Midbrain (tissue), 1 donor: Measurements from ENCODE around the gene NPAS3.

Experiments used
- DNase-seq: peaks from one replicate; lab custom pipeline; 2025; lab: John Stamatoyannopoulos, UW

The NPAS3 gene

DNA sequence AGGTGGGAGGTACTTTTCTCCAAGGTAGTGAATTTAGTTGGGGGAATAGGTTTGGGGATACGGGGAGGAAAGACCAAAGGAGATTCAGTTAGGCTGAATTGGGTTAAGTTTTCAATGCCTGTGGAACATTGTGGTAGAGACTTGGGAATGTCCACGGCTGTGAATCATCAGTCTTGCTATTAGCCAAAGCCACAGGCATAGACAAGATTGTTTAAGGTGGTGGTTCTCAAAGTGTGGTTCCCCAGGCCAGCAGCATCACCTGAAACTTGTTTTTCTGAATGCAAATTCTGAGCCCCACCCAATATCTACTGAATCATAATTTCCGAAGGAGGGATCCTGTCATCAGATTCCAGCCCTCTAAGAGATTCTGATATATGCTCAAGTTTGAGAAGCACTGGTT lies 696.0 kb downstream of the NPAS3 start:
- DNase-seq, result no peak

GRCh38 chr14:33636716-33637115 lies 698.0 kb downstream of the NPAS3 start:
- no peak for DNase-seq

DNA sequence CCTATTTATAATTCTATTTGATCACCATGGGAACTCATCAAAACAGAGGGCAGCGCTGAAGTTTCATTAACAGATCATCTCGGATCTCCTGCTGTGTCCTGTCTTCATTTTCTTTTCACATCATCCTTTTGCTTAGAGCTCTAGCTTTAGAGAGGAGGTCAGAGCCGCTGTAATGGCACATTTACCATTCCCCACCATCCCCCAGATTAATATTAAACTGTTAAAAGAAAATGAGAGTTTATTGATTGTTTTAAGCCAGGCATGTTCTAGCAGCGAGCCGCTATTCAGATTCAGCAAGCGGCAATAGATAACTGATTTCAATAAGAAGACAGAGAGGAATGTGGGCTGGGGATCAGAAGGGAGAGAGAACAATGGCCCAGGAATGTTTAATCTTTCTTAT lies 703.4 kb downstream of the NPAS3 start:
- DNase-seq, result no peak

- no peak for DNase-seq
Measured at GRCh38 chr14:33642691-33643244, 704.1 kb downstream of the NPAS3 start.

DNA sequence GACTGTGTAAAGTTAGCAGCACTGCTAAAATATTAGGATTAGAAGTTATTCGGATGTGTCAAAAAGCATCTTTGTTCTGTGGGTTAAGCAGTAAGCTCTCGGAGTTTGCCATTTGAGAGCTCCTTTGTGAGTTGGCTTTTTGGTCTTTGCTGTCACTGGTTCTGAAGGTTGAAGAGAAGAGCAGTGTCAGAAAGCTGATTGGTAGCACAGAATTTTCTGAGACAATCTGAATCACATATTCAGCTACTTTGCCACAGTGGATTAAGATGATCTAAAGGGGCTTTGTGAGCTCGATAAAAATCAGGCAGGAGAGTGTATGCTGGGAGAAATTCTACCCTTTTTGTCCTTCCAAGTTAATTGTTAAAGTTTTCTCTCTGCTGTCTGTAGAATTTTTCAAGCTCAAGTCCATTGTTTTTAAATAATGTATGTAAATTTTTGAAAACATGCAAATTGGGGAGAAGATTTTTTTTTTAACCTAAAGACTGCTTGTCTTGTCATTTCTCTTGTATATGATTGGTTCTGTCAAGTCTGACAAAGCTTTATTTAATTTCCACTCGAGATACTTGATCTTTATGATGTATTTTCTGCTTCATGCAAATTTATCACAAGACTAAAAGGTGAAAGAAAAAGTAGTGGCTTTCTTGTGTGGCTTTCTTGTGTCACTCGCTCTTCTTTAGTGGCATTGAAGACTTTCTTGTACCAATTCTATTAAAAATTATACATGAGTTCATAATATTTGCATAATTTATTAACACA lies 704.9 kb downstream of the NPAS3 start:
- DNase-seq, result no peak

- no peak for DNase-seq
Measured at GRCh38 chr14:33646692-33647260, 708.1 kb downstream of the NPAS3 start.

DNA sequence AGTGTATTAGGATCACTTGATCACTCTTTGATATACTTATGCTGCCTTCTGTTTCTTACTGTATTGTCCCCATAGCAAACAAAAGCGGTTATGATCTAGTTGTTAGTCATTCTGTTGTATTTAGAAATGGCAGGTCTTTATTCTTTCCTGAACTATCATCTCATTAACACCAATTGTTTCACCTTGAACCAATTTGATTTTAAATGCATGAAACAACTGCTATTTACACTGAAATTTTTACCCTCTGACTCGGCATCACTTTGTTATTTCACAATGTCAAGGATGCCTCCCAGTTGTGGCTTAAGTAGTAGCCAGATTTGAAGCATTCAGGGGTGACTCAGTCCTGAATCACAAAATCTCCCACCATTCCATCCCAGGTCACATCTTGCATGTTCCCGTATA lies 708.7 kb downstream of the NPAS3 start:
- DNase-seq, result no peak

DNA sequence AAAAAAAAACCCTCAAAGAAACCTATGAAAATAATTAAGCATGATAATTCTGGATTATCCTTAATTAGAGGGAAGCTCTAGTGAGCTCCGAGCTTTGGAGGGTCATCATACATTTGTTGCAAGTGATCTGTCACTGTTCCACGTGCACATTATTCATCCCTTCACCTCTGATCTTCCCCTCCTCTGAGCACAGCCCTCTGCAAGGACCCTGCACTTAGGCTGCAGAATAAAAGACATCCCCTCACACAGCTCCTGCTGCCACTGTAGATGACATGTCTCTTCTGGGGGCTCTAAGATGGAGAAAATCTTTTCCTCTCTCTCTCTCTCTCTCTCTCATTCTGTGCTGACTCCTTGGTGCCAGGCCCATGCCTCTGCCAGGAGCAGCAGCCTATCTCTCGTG lies 711.8 kb downstream of the NPAS3 start:
- DNase-seq, result no peak

DNA sequence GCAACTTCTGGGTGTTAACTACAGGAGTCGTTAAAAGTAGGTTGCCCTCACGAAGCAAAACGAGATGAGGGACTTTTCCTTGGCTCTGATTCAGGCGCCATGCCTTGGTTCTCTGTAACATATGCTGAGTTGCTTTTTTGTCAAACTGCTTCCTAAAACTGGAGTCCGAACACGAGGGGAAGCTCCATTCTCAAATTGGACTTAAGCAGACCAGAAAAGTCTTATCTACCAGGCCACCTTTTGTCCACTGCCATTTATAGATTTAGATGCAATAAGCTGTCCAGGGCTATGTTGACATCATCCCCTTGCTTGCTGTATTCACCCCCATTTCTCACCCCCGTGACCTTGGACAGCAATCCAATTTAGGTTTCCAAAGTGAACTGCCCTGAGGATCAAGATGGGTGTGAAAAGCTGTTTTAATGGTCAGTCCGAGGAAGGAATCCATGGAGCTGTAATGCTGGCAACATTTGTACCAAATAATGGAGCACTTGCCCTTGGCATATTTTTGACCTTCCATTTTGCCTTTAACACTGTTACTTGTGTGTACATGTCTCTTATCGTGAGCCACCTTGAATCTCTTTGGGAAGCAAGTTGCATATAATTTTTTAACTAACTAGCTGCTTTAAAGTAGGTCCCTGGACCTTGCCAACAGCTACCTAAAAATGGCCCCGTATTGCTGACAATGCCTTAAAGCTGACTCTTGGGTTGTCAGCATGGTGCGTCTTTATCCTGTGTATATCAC lies 714.1 kb downstream of the NPAS3 start:
- DNase-seq, result no peak

- no peak for DNase-seq
Measured at GRCh38 chr14:33653308-33653695, 714.6 kb downstream of the NPAS3 start.

DNA sequence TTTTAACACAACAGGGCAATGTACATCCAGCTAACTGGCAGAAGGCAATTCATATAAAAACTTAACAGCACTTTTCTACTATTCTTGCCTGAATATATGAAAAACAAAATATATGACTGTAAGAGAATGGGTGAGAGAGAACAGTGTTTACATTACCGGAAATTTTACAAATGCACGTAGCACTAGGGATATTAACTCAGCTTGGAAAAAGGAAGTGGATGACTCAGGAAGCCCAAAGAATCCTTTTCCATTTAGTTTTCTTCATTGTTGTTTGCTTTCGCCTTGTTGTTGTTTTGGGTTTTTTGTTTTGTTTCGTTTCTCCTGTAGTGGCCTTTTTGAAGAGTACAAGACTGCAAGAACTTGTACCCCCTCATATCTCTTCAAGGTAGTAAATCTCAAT lies 716.7 kb downstream of the NPAS3 start:
- DNase-seq, result no peak

DNA sequence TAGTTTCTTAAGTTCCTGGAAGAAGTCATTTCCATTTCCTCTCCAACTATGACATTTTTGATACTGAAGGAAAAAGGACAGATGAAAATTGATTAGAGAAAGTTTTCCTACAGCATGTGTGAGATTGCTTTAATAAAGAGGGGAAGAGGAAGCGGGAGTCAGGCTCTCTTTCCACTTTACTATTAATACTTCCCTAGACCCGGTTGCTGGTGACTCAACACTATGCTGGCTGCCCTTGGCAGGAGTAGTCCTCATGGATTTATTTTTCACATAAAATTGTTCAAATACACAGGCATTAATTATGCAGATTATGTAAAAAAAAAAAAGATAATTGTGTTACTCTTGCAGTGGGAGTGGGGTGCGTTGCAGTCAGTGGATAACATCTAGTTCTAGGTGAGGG lies 718.8 kb downstream of the NPAS3 start:
- DNase-seq, result no peak

DNA sequence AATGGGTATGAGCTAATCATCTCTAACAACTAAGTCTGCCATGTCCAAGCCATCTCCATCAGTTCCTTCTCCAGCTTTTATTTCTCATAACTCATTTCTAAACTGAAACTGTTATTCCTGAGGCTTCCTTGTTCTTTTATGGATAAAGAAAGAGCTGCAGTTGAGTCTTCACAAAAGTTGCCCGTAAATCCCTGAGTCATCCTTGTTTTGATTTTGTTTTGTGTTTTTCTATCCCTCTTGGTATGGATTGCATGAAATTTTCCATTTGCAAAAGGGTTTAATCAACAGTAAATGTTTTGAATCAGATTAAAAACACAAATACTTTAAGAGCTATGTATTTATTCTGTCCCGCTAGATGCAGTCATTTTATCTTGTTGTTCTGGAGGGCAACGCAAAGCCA lies 721.6 kb downstream of the NPAS3 start:
- DNase-seq, result no peak

- DNase-seq, result no peak
Measured at GRCh38 chr14:33661101-33661500, 722.4 kb downstream of the NPAS3 start.

- DNase-seq, result no peak
Measured at GRCh38 chr14:33668066-33668465, 729.4 kb downstream of the NPAS3 start.

- no peak for DNase-seq
Measured at GRCh38 chr14:33669111-33669510, 730.4 kb downstream of the NPAS3 start.

GRCh38 chr14:33670235-33670634 lies 731.6 kb downstream of the NPAS3 start:
- DNase-seq, result no peak

GRCh38 chr14:33671556-33671955 lies 732.9 kb downstream of the NPAS3 start:
- DNase-seq, result no peak

- no peak for DNase-seq
Measured at GRCh38 chr14:33674927-33675326, 736.2 kb downstream of the NPAS3 start.

DNA sequence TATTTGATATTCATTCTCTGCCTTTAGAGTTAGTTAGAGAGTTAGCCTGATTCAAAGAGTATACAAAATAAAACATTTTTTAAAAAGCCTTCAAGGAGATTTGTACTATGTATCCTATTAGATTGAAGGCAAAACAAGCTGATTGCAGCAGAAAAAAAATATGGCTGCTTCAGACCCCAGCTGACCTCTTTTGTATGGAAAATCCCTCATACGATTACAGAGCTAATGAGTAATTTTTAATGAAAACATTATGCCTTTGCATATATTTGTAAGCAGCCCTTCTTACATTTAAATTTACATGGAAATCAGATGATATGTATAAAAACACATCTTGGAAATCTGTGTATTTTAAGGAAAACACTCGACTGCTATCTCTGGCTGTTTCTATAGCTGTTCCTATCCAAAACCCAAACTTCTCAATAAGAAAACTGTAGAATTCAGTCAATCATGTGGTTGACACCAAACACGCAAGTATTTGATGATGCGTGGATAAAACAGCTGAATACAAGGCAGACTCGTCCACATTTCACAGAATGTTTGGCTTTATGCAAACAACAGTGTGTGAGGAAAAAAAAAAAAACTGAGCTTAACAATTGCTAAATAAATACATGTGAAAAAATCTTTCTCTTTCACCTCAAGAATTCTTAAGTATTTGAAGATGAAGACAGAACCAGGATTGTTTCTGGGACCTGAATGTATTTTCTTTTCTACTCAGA lies 736.9 kb downstream of the NPAS3 start:
- DNase-seq, result no peak

- peak; percentile 29 for DNase-seq
Measured at GRCh38 chr14:33676135-33676566, 737.5 kb downstream of the NPAS3 start.

- no peak for DNase-seq
Measured at GRCh38 chr14:33676891-33677290, 738.2 kb downstream of the NPAS3 start.
